ENCODE measurements around the gene UCK1.

The UCK1 gene

GRCh38 chr9:131475956-131476776 lies 54.9 kb downstream of the UCK1 start:
- no peak for DNase-seq

GRCh38 chr9:131475111-131475955 lies 55.7 kb downstream of the UCK1 start:
- no peak for DNase-seq

GRCh38 chr9:131474711-131475110 lies 56.4 kb downstream of the UCK1 start:
- no peak for DNase-seq

- no peak for DNase-seq
Measured at GRCh38 chr9:131473891-131474290, 57.2 kb downstream of the UCK1 start.
